KOPT-K1 (cell line): ENCODE results near the gene TSBP1.
"Not testable (repeated sequence)": the region's sequence is repeated elsewhere in the genome, so short reads cannot be mapped to it uniquely, and the experiment has no call there.

ENCODE experiments used
- H3K27ac ChIP-seq: fragments of 200-600 bp; sonication (generic); 2 replicates; pipeline ENCODE4 v1.5.1; 2016; ENCODE audit warnings: antibody characterized with exemption, mild to moderate bottlenecking, low read depth, low read length; ENCODE audit not compliant: poor library complexity, severe bottlenecking
- H3K36me3 ChIP-seq: fragments of 200-600 bp; sonication (generic); 2 replicates; pipeline ENCODE4 v1.5.1; 2017; ENCODE audit warnings: antibody characterized with exemption, mild to moderate bottlenecking, low read length, moderate library complexity; ENCODE audit not compliant: insufficient read depth
- H3K9me3 ChIP-seq: fragments of 200-600 bp; sonication (generic); 2 replicates; pipeline ENCODE4 v1.5.1; 2017; ENCODE audit warnings: antibody characterized with exemption, low read length, mild to moderate bottlenecking; ENCODE audit not compliant: insufficient read depth, poor library complexity, severe bottlenecking

Gene TSBP1

GRCh38 chr6:32391505-32391904 is 19.8 kb upstream of the TSBP1 start:
- Histone ChIP-seq H3K36me3 (no peaks in the 10 kb centered on the region), H3K27ac (no peak overlapping the region), H3K9me3 (no peaks in the 10 kb centered on the region)

- Histone ChIP-seq H3K27ac (no peak overlapping the region), H3K9me3 (no peaks in the 10 kb centered on the region), H3K36me3 (no peaks in the 10 kb centered on the region)
These were observed 16.1 kb upstream of the TSBP1 start for GRCh38 chr6:32387589-32388340.

- no peaks in the 10 kb centered on the region for H3K9me3 ChIP-seq
- H3K27ac ChIP-seq = no peak overlapping the region
- H3K36me3 ChIP-seq = no peaks in the 10 kb centered on the region
These were observed 14.3 kb upstream of the TSBP1 start for GRCh38 chr6:32386040-32386439.

GRCh38 chr6:32382757-32383420 is 11.2 kb upstream of the TSBP1 start:
- H3K36me3 ChIP-seq = no peaks in the 10 kb centered on the region
- no peaks in the 10 kb centered on the region for H3K9me3 ChIP-seq
- no peak overlapping the region for H3K27ac ChIP-seq

- Histone ChIP-seq H3K9me3 (no peaks in the 10 kb centered on the region), H3K27ac (no peak overlapping the region), H3K36me3 (no peaks in the 10 kb centered on the region)
These were observed 7.8 kb upstream of the TSBP1 start for GRCh38 chr6:32379545-32379944.

GRCh38 chr6:32375739-32376529 is 4.2 kb upstream of the TSBP1 start:
- H3K27ac ChIP-seq = no peak overlapping the region
- H3K9me3 ChIP-seq = no peaks in the 10 kb centered on the region
- H3K36me3 ChIP-seq = no peaks in the 10 kb centered on the region

GRCh38 chr6:32371229-32371628 is 474 bp downstream of the TSBP1 start:
- no peaks in the 10 kb centered on the region for H3K9me3 ChIP-seq
- H3K36me3 ChIP-seq = no peaks in the 10 kb centered on the region
- H3K27ac ChIP-seq = no peak overlapping the region

GRCh38 chr6:32370505-32370904 is 1.2 kb downstream of the TSBP1 start:
- no peak overlapping the region for H3K27ac ChIP-seq
- H3K36me3 ChIP-seq = no peaks in the 10 kb centered on the region
- H3K9me3 ChIP-seq = no peaks in the 10 kb centered on the region

- no peaks in the 10 kb centered on the region for H3K9me3 ChIP-seq
- H3K27ac ChIP-seq = no peak overlapping the region
These were observed 2.0 kb downstream of the TSBP1 start for GRCh38 chr6:32369660-32370059.

GRCh38 chr6:32367644-32368043 is 4.1 kb downstream of the TSBP1 start:
- Histone ChIP-seq H3K36me3 (no peaks in the 10 kb centered on the region), H3K9me3 (no peaks in the 10 kb centered on the region), H3K27ac (no peak overlapping the region)

More at GRCh38 chr6:32369660-32370059, 2.0 kb downstream of the TSBP1 start:
- no peaks in the 10 kb centered on the region for H3K36me3 ChIP-seq

GRCh38 chr6:32359225-32359624 is 12.5 kb downstream of the TSBP1 start:
- H3K9me3 ChIP-seq, H3K27ac ChIP-seq, H3K36me3 ChIP-seq: not testable (repeated sequence)

GRCh38 chr6:32358548-32358947 is 13.2 kb downstream of the TSBP1 start:
- not testable (repeated sequence) for H3K9me3 ChIP-seq, H3K36me3 ChIP-seq, H3K27ac ChIP-seq

- no peak overlapping the region for H3K27ac ChIP-seq
- H3K9me3 ChIP-seq = peaks cover 4% of the 10 kb centered on the region
- H3K36me3 ChIP-seq = no peaks in the 10 kb centered on the region
These were observed 16.7 kb downstream of the TSBP1 start for GRCh38 chr6:32355018-32355417.

- no peak overlapping the region for H3K27ac ChIP-seq
- no peaks in the 10 kb centered on the region for H3K36me3 ChIP-seq
- H3K9me3 ChIP-seq = peaks cover 4% of the 10 kb centered on the region
These were observed 18.4 kb downstream of the TSBP1 start for GRCh38 chr6:32353348-32353747.

- H3K9me3 ChIP-seq = no peaks in the 10 kb centered on the region
- no peaks in the 10 kb centered on the region for H3K36me3 ChIP-seq
- H3K27ac ChIP-seq = no peak overlapping the region
These were observed 31.5 kb downstream of the TSBP1 start for GRCh38 chr6:32340242-32340641.
